GM12891 (cell line): ENCODE results near the gene REEP5.

ENCODE experiments used
- PAX5 ChIP-seq: IDR thresholded peaks from 2 replicates; pipeline ENCODE4 v1.6.1; 2011; ENCODE audit warnings: low read length, moderate library complexity, mild to moderate bottlenecking; ENCODE audit not compliant: insufficient read depth, severe bottlenecking
- POLR2A ChIP-seq: IDR thresholded peaks from 2 replicates; pipeline ENCODE4 v1.6.1; 2011; ENCODE audit warnings: low read depth, low read length, control low read depth
- POLR2AphosphoS5 ChIP-seq: IDR thresholded peaks from 2 replicates; pipeline ENCODE4 v1.6.1; 2011; ENCODE audit warnings: low read depth, low read length, control low read depth
- SPI1 ChIP-seq: IDR thresholded peaks from 2 replicates; pipeline ENCODE4 v1.6.1; 2011; ENCODE audit warnings: low read depth, low read length, control low read depth
- TAF1 ChIP-seq: IDR thresholded peaks from 2 replicates; pipeline ENCODE4 v1.6.1; 2011; ENCODE audit warnings: low read depth, low read length, control low read depth

- TF ChIP-seq POLR2A: no peak
- TF ChIP-seq POLR2AphosphoS5: no peak
- no peak for TF ChIP-seq SPI1
- TF ChIP-seq TAF1: no peak
- TF ChIP-seq PAX5: no peak
Observed at GRCh38 chr5:112933105-112933504, 11.1 kb upstream of the REEP5 start.
